Hepatocyte (in vitro differentiated cells): ENCODE results near the gene PRSS1. TPM values are rescaled to one million over a fixed set of nuclear protein-coding genes. Genes with fewer than 3 reads are reported as not detected.
"Not testable (repeated sequence)": the region's sequence is repeated elsewhere in the genome, so short reads cannot be mapped to it uniquely, and the experiment has no call there.

Experiments used
- DNase-seq: peaks from one replicate; pipeline ENCODE4 v3.0.0-alpha.2; 2016; ENCODE audit warnings: low spot score
- H2AFZ ChIP-seq: fragments of 200-600 bp; sonication (generic); 2 replicates; pipeline ENCODE4 v1.6.0; 2016; ENCODE audit warnings: antibody characterized with exemption, mild to moderate bottlenecking
- H3K27ac ChIP-seq: fragments of 200-600 bp; sonication (generic); 2 replicates; pipeline ENCODE4 v1.5.1; 2016; ENCODE audit warnings: mild to moderate bottlenecking
- H3K27me3 ChIP-seq: fragments of 200-600 bp; sonication (generic); 2 replicates; pipeline ENCODE4 v1.6.1; 2016
- H3K36me3 ChIP-seq: fragments of 200-600 bp; sonication (generic); replicated peaks from 2 replicates; pipeline ENCODE4 v1.5.1; 2016; ENCODE audit warnings: low read depth; ENCODE audit not compliant: insufficient read depth
- H3K4me1 ChIP-seq: fragments of 200-600 bp; sonication (generic); 2 replicates; pipeline ENCODE4 v1.5.1; 2016; ENCODE audit warnings: mild to moderate bottlenecking, moderate library complexity; ENCODE audit not compliant: insufficient read depth
- H3K4me2 ChIP-seq: fragments of 200-600 bp; sonication (generic); 2 replicates; pipeline ENCODE4 v1.6.0; 2016
- H3K4me3 ChIP-seq: fragments of 200-600 bp; sonication (generic); 2 replicates; pipeline ENCODE4 v1.5.1; 2016; ENCODE audit warnings: mild to moderate bottlenecking
- H3K79me2 ChIP-seq: fragments of 200-600 bp; sonication (generic); 2 replicates; pipeline ENCODE4 v1.6.0; 2017; ENCODE audit warnings: mild to moderate bottlenecking
- H3K9me2 ChIP-seq: fragments of 200-600 bp; sonication (generic); replicated peaks from 2 replicates; pipeline ENCODE4 v1.6.0; 2017; ENCODE audit warnings: mild to moderate bottlenecking; ENCODE audit not compliant: insufficient read depth
- H3K9me3 ChIP-seq: fragments of 200-600 bp; sonication (generic); 2 replicates; pipeline ENCODE4 v1.5.1; 2016; ENCODE audit warnings: low read depth, mild to moderate bottlenecking
- H4K20me1 ChIP-seq: fragments of 200-600 bp; sonication (generic); 2 replicates; pipeline ENCODE4 v1.6.0; 2016; ENCODE audit warnings: mild to moderate bottlenecking; ENCODE audit not compliant: insufficient read depth, poor library complexity, severe bottlenecking
- CTCF ChIP-seq: fragments of 200-600 bp; sonication (generic); IDR thresholded peaks from 2 replicates; pipeline ENCODE4 v1.5.1; 2016; ENCODE audit warnings: antibody characterized with exemption, mild to moderate bottlenecking; ENCODE audit not compliant: poor library complexity
- EZH2 ChIP-seq: fragments of 200-600 bp; sonication (generic); IDR thresholded peaks from 2 replicates; pipeline ENCODE4 v1.6.1; 2016; ENCODE audit warnings: antibody characterized with exemption, mild to moderate bottlenecking, borderline replicate concordance
- EZH2phosphoT487 ChIP-seq: fragments of 200-600 bp; sonication (generic); IDR thresholded peaks from one replicate; pipeline ENCODE4 v1.6.1; 2018; ENCODE audit warnings: antibody characterized with exemption, mild to moderate bottlenecking, low read depth, moderate library complexity; ENCODE audit not compliant: unreplicated experiment, severe bottlenecking
- WGBS: methylation state at CpG from one replicate; pipeline ENCODE4 v1.1.6; 2016; ENCODE audit warnings: low lambda C conversion rate; ENCODE audit errors: missing lambda C conversion rate; 5-methylcytosine and 5-hydroxymethylcytosine counted together
- polyA plus RNA-seq: library from polyadenylated mRNA; unstranded; fragments of >200 nt; fragmentation: Nextera tagmentation; extraction: Ambion mirVana; gene quantifications from 2 replicates; pipeline ENCODE4 v1.2.1, GENCODE V29; 2016
- total RNA-seq: library from RNA; depleted of rRNA; stranded (reverse); fragments of >200 nt; gene quantifications from 2 replicates; pipeline ENCODE4 v1.2.3, GENCODE V29; 2014

Gene PRSS1
- total and polyA plus RNA-seq, 2 experiments from 2014 or later, result 67.6 to 71.2 TPM

GRCh38 chr7:142773937-142774744 is 24.9 kb downstream of the PRSS1 start:
- no peaks in the 10 kb centered on the region for H3K4me1 ChIP-seq
- H3K9me3 ChIP-seq, result no peaks in the 10 kb centered on the region
- DNase-seq, result no peak
- no peaks in the 10 kb centered on the region for H4K20me1 ChIP-seq
- no peak overlapping the region for H3K27ac ChIP-seq
- no peak overlapping the region for H2AFZ ChIP-seq
- TF ChIP-seq EZH2, result no peak
- no peak for TF ChIP-seq EZH2phosphoT487
- TF ChIP-seq CTCF, result no peak
- no peak overlapping the region for H3K4me2 ChIP-seq
- H3K36me3 ChIP-seq, result no peaks in the 10 kb centered on the region
- H3K9me2 ChIP-seq, result no peaks in the 10 kb centered on the region
- no peaks in the 10 kb centered on the region for H3K79me2 ChIP-seq
- no peak overlapping the region for H3K4me3 ChIP-seq
- WGBS, result 67% methylated on average over 4 of the region's 4 CpGs
- H3K27me3 ChIP-seq, result peaks cover 2% of the 10 kb centered on the region

- no peak for TF ChIP-seq EZH2phosphoT487
- no peak for TF ChIP-seq CTCF
- no peak for TF ChIP-seq EZH2
- Histone ChIP-seq H3K9me3 (no peaks in the 10 kb centered on the region), H2AFZ (no peak overlapping the region), H3K79me2 (no peaks in the 10 kb centered on the region), H3K4me2 (no peak overlapping the region), H4K20me1 (no peaks in the 10 kb centered on the region), H3K27me3 (peaks cover 2% of the 10 kb centered on the region), H3K27ac (no peak overlapping the region), H3K4me1 (no peaks in the 10 kb centered on the region), H3K4me3 (no peak overlapping the region), H3K9me2 (no peaks in the 10 kb centered on the region), H3K36me3 (no peaks in the 10 kb centered on the region)
- 57% methylated on average over 8 of the region's 8 CpGs for WGBS
- DNase-seq, result no peak
Observed at GRCh38 chr7:142774826-142775225, 25.6 kb downstream of the PRSS1 start.

- not testable (repeated sequence) for H3K4me2 ChIP-seq, H3K4me3 ChIP-seq, H3K4me1 ChIP-seq, H4K20me1 ChIP-seq, H3K9me2 ChIP-seq, H3K9me3 ChIP-seq, H3K36me3 ChIP-seq, H3K27me3 ChIP-seq, H3K79me2 ChIP-seq, H3K27ac ChIP-seq, DNase-seq, H2AFZ ChIP-seq
- WGBS, result 65% methylated on average over 6 of the region's 6 CpGs
Observed at GRCh38 chr7:142775351-142776115, 26.3 kb downstream of the PRSS1 start.

GRCh38 chr7:142776206-142776844 is 27.1 kb downstream of the PRSS1 start:
- Histone ChIP-seq H3K4me2 (no peak overlapping the region), H3K4me1 (no peaks in the 10 kb centered on the region), H3K4me3 (no peak overlapping the region), H3K36me3 (no peaks in the 10 kb centered on the region), H3K9me2 (no peaks in the 10 kb centered on the region), H3K27ac (no peak overlapping the region), H3K27me3 (no peaks in the 10 kb centered on the region), H4K20me1 (no peaks in the 10 kb centered on the region), H3K9me3 (no peaks in the 10 kb centered on the region), H2AFZ (no peak overlapping the region), H3K79me2 (no peaks in the 10 kb centered on the region)
- 63% methylated on average over 9 of the region's 9 CpGs for WGBS
- TF ChIP-seq CTCF, result no peak
- TF ChIP-seq EZH2, result no peak
- no peak for TF ChIP-seq EZH2phosphoT487
- no peak for DNase-seq

GRCh38 chr7:142776845-142777225 is 27.6 kb downstream of the PRSS1 start:
- not testable (repeated sequence) for H3K4me1 ChIP-seq, H3K27me3 ChIP-seq, H4K20me1 ChIP-seq, H3K4me3 ChIP-seq, H3K79me2 ChIP-seq, H3K9me3 ChIP-seq, H3K4me2 ChIP-seq, H3K36me3 ChIP-seq, H2AFZ ChIP-seq, H3K27ac ChIP-seq, H3K9me2 ChIP-seq, DNase-seq
- WGBS, result 96% methylated on average over 2 of the region's 2 CpGs
